Mesangial cell (primary cell): Measurements from ENCODE around the gene CAMK2N1. TPM values are rescaled to one million over a fixed set of nuclear protein-coding genes. Genes with fewer than 3 reads are reported as not detected.

Source experiments
- total RNA-seq: library from RNA; depleted of rRNA; stranded (reverse); fragments of >200 nt; gene quantifications from 2 replicates; pipeline ENCODE4 v1.2.3, GENCODE V29; 2015

The CAMK2N1 gene
- 6.4 and 14.1 TPM in 2 replicates for total RNA-seq

DNA sequence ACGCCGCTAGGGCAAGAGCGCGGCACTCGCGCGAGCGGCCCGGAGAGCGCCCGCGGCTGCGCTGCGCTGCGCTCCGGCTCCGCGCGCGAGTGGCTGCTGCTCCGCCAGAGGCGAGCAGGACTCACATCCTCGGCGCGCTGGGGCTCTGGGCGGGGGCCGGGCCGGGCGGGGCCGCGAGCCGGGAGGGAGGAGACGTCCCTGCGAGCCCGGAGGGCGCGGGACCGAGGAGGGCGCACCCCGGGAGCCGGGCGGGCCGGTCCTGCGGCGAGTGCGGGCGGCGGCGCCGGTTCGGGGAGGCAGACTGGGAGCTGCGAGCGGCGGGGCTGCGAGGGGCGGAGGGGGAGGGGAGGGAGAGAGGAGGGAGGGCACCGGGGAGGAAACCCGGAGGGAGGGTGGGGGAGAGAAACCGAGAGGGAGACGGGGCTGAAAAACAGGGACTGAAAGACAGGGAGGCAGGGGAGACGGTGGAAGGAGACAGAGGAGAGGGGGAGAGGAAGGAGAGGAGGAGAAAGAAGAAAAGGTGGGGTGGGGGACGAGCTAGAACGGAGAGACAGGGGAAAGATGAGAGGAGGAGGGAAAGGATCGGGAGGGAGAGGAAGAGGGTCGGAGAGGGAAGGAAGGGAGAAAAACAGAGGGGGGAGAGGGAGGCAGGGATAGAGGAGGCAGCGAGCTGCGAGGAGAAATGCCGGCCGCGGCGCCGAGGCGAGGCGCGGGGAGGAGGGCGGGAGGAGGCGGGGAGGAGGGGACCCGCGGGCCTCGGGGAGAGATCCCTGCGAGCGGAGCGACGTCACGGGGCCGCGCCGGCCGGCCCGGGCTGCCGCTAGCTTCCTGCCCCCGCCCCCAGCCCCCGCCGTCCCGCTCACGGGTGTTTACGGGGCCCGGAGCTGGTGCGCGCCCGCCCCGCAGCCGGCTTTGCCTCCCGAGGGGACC, at the start of gene CAMK2N1:
CAMK2N1 (minus strand) TSS at position 684 of the 930 bp plus-strand sequence. CDS start 831 bp downstream, outside the sequence.

GRCh38 chr1:20507564-20508410, 21.8 kb upstream of the CAMK2N1 start, which contains the start of gene MUL1:
TSS of gene MUL1 (minus strand) at chr1:20508151. CDS start at chr1:20508024, 127 bp downstream.

Other genes with a start within 250 kb of the CAMK2N1 start
- gene VWA5B1, start 195.3 kb downstream of the CAMK2N1 start, total RNA-seq = not detected in 2 replicates
- 22.3 and 32.8 TPM in 2 replicates for gene MUL1, start 21.9 kb upstream of the CAMK2N1 start, total RNA-seq
- gene FAM43B, start 66.4 kb upstream of the CAMK2N1 start, total RNA-seq = 0.16 and 0.51 TPM in 2 replicates
- 3.0 and 4.4 TPM in 2 replicates for gene CDA, start 102.9 kb upstream of the CAMK2N1 start, total RNA-seq
- 26.2 and 67.3 TPM in 2 replicates for gene PINK1, start 147.2 kb upstream of the CAMK2N1 start, total RNA-seq
- gene DDOST, start 175.2 kb upstream of the CAMK2N1 start, total RNA-seq = 334 and 373 TPM in 2 replicates
- 0.81 and 4.3 TPM in 2 replicates for gene KIF17, start 231.8 kb upstream of the CAMK2N1 start, total RNA-seq
- 9.6 and 9.8 TPM in 2 replicates for gene SH2D5, start 246.5 kb upstream of the CAMK2N1 start, total RNA-seq